GM21737 (cell line): ENCODE data around the gene KLHL3.

Experiments
- ATAC-seq: cut with Tn5 transposase; IDR thresholded peaks from one replicate; pipeline ENCODE4 v1.9.1; 2021; ENCODE audit warnings: mild to moderate bottlenecking, moderate library complexity; ENCODE audit not compliant: unreplicated experiment

The KLHL3 gene

DNA sequence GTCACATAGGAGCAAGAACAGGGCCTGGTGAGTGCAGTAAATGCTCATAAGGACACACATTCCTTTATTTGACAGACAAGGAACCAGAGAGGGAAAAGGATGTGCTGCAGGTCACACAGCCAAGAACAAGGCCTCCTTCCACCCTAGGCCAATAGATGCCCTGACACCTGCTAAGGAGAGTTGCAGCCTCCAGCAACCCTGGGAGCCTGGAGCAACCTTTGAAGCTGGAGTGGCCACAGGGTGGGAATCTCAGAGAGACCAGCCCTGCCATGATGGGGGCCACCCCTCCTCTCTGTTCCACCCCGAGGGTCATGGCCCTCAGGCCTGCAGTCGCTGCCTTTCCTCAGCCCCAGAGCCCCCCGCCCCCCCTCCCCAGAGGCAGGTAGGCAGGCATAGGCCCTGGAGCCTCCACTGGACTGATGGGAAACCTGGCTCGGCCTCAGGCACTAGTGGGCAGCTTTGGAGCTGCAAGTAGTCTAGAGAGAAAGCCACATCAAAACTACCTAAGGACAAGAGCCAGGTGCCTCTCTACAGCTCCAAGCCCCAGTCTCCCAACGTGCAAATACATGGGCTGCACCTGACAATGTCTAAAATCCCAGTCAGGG is 120.6 kb downstream of the KLHL3 start:
- ATAC-seq = no peak

DNA sequence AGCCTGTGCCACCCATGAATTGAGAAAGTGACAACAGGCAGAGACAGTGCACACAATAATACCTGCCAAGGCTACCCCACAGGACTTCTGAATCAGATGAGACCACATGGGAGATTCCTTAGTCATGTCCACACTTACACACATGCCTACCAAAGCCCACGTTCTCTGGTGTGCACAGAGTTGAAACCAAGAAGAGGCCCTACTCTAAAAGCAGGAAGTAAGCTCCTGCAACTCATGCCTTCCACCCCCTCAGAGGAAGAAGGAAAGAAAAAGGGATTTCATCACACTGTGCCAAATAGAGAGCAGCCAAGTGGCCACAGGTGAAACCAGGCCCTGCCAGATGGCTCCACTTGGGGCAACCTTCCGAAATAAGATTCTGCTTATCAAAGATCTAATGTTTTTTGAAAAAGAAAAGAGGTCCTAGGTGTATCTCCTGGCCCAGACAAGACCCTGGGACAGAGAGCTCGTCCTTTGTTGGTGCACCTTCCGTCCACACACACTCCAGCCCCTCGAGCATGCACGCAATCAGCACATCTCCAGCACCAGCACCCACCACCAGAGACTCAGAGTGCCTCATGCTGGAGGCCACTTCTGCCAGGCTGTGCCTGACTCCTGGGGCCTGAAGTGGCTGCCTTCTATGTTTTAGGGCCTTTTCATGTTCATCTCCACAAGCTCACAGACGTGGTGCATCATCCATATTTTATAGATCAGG is 122.2 kb downstream of the KLHL3 start:
- ATAC-seq = no peak

DNA sequence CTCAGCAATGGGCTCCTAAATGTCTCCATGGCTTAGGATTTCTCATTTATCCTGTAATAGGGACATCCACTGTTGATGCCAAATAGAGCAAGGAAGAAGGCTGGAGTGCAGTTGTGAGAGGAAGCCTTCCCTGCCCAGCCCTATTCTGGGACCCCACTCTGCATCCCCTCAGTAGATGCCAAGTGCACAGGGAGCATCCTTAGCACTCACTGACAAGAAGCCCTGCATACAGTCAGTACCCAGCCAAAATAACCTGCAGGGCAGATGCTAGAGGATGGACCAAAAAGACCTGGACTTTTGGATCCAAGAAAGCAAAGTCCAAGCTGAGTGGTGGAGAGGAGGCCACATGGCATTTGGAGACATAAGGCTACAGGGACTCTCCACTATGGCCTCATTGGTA is 123.3 kb downstream of the KLHL3 start:
- no peak for ATAC-seq

DNA sequence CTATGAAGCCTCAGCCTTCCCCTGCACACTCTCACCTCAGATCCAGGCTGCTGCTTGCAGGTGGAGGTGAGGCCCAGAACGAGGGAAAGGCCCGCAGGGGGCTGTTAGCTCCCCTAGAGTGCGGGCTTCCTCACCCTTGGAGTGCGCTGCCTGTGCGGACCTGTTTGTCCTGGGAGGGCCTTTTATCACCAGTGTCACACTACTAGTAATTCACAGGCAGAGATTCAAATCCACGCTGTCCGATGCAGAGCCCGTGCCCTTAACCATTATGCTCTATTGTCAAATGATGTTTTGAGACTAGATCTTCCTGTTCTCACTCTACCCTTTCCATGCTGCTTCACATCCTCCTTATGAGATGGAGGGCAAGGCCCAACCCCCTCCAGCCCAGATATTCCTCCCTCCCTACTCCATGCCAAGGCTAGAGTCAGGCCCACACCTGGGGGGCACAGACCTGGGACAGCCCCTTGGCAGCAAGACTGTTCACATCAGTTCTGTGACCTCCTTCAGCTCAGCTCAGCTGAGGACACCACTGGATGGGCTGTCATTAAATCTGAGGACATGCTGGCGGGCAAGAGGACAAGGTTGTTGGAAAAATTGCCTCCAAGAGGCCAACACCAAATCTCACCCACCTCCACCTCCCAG is 124.0 kb downstream of the KLHL3 start:
- no peak for ATAC-seq

DNA sequence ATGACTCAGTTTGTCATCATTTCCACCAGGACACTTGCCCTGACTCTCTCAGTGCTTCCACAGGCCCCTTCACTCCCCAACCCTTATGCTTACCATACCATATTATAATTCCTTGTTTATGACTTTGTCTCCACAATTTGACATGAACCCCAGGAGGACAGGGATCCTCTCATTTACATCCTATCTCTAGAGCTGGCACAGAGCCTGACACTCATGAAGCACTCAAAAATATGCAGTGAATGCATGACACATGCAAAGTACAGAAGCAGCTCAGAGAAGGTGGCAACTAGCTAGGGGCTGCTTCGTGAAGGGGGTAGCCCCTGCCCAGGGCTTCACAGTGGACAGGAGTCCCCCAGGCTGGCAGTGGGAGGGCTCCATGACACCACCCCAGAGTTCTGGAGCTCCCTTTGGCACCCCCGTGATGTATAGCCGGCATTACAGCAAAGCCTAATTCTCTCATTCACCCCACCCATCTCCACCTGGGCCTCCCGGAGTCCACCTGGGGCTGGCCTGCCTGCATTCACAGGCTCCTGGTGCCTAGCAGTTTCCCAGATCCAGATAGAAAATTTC is 124.8 kb downstream of the KLHL3 start:
- no peak for ATAC-seq

DNA sequence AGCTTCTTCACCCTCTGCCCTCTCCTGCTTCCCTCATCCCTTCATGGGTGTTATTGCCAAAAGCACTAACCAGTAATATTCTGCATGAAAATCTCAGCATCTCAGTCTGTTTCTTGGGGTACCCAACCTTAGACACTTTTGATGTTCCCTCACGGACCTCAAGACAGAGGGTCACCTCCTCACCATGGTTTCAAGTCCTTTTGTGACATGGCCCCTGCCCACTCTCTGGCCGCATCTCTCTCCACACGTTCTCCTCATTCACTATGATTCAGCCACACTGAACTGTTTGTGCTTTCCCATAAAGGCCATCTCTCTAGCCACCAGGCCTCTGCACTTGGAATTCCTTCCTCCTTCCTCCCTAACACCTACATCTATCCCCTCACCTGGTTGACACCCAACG is 125.3 kb downstream of the KLHL3 start:
- ATAC-seq = no peak

DNA sequence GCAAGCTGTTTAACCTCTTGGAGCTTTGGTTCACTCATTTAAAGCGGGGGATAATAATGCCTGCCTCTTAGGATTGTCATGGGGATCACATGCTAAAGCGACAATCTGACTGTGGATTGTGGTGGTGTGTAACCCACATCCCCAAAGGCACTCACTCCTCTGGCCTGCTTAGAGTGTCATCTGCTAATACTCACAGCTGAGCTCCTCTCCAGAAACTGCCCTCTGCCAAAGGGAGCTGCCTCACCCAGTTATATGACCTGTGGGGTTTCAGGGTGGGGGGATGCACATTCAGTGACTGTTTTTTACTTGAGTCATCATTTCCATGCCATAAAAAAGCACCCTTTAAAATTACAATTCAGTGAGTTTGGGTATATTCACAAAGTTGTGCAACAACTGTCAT is 126.8 kb downstream of the KLHL3 start:
- no peak for ATAC-seq

DNA sequence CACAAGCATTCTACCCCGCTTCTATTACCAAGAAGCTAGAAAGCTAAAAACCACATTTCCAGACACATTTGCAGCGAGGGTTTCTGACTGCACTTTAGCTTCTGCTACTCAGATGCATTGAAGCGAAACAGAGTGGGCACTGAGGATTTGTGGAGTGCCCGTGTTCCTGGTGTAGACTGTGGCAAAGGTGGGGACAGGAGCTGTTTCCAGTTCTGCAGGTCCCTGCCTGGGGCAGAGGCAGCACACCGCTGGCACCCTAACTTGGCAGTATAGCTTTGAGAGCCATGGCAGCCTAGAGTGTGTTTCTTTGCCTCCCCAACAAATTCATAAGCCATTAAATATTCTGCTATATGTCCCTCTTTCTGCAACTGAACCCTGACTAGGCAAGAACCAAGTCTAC is 128.1 kb downstream of the KLHL3 start:
- ATAC-seq = no peak

DNA sequence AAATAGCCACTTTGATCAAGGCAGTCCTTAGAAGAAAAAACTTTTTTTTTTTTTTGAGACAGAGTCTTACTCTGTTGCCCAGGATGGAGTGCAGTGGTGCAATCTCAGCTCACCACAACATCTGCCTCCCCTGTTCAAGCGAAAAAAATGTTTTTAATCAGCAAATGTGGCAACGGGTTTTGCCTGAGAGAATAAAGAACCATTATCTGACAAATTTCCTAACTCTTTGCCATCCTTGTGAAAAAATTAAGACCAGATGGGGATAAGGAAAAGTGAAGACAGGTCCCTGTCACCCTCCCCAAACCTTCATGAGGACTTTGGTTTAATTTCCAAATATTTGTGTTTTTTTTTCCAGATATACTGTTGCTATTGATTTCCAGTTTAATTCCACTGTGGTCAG is 129.5 kb downstream of the KLHL3 start:
- no peak for ATAC-seq

DNA sequence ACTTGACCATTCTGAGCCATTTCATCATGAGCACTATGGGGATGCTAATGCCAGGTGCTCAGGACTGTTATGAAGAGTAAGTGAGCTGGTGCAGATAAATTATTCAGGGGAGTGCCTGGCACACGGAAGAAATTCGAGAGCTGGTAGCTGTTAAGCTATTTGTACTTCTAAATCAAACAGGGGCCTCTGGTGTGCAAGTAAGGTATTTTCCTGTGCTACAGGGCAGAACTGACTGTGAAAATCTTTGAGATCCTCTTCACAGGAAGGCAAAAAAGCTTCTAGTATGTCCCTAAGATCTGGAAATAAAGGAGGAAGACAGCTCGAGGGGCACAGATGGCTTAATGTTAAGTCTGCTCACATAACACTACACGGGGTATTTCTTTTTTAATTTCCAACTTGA is 130.5 kb downstream of the KLHL3 start:
- ATAC-seq = no peak

DNA sequence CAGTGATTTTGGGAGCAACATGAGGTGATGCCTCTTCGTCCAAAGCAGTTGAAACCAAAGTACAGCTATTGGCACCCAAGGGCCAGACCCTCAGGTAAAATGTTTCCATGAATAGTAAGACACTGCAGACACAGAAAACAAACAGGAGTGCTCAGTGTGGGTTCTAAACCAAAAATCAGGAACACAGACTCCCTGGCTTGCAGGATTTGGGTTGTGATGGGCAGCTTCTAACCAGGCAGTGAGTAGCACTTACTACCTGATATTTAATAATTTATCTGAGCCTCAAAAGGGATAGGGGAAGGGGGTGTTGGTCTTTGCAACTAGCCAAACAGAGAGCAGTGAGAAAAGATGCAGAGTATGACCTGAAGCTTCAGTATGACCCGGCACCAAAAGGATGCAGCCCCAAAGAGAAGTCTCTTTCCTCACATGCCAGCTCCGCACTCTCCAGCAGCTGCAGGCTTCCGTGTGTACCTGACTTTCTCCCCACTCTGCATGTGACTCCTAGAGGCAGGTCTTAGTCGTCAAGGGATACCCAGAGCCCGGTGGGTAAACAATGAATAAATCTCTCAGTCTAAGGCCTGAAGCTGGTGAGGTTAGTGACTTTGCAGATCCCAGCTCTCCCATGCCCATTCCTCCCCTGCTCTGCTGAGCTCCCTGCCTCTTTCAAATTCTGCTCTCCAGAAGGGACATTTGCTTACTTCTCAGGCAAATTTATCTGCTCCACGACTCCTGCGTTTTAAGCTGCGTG is 131.4 kb downstream of the KLHL3 start:
- ATAC-seq = no peak

DNA sequence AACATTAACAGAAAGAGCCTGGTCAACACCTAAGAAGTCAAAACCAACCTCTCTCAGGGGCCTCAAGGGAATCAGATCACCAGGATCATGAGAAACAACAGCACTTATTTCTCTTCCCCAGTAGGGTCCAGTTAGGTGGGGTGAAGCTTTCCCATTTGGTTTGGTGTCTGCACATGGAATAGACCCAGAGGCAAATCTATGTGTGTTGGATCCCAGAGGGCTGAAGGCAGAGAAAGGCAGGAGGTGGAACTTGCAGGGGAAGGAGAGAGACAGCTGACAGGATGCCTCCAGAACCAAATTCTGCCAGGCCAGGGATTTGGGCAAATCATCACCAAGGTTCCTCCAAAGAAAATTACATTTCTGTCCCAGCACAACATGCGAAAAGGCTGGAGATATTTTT is 132.0 kb downstream of the KLHL3 start:
- no peak for ATAC-seq

DNA sequence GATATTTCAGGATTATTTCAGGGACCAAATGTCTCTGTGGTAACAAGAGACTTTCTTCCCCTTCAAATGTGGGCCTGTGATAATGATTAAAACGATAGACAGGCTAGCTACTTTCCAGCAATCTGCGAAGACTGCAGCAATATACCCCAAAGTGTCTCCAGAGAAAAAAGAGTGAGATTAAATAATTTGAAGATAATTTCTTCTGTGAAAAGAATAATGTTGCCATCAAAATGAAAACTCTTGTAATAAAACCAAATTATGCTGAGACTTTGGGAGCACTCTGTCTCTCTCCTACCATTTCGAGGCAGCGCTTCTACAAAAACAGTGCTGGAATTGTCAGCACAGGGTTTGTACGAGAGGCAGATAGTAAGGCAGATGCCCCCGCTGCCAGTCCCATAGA is 132.5 kb downstream of the KLHL3 start:
- no peak for ATAC-seq

DNA sequence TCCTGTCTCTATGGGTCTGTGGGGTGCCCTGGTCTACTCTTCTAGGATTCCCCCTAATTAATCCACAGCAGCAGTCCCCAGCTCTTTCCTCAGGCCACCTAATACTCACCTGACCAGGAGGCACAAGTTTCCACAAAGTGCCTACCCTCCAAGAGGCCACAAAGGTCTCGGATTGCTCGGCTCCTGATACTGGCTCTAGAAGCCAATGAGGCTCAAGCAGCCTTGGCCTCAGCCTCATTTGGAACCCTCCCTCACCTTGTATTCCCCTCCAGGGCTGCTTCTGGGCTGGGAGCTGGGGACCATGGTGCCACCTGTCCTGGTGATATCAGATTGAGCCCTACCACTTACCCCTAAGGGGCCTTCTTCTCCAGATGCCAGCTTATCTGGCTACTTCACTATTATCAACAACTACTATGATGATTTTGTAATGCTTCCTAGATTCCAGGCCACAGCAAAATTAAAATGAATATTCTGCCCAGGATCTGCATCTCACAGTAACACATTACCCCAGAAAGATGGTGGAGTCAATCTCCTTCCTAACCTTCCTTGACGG is 133.1 kb downstream of the KLHL3 start:
- no peak for ATAC-seq

DNA sequence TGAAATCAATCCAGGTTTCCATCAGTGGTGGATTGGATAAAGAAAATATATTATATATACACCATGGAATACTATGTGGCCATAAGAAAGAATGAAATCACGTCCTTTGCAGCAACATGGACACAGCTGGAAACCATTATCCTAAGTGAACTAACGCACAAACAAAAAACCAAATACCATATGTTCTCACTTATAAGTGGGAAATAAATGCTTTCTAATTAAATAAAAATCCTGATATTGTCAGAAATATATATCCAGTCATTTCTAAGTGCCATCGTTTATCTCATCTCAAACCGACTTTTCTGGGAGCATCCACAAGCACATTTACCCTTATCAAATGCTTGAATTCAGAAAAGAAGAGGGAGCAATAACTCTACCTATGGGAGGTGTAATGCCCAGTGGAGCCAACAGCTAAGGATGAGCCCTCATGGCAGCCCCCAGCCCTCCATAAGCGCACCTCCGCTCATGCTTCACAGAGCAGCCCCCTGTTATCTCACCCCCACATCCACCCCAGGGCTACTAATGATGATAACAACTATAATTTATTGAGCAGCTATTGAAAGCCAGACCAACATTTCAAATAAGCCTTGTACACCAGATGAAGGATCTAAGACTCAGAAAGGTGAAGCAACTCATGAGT is 135.0 kb downstream of the KLHL3 start:
- ATAC-seq = no peak

DNA sequence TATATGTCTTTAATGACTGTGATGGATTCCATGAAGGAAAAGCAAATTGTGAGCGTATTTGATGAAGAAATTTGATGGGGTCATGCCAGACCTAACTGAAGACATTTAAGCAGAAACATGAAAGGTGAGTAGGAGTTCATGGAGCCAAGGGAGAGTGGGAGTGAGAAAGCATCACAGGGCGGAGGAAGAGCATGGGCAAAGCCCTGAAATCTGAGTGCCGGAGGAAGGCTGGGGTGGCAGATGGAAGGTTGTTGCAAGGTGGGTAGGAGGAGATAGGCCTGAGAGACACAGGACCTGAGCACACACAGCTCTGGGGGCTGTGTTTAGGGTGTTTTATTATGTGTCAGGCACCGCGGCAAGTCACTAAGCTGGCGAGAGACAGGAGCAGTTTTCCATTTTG is 136.4 kb downstream of the KLHL3 start:
- ATAC-seq = no peak

DNA sequence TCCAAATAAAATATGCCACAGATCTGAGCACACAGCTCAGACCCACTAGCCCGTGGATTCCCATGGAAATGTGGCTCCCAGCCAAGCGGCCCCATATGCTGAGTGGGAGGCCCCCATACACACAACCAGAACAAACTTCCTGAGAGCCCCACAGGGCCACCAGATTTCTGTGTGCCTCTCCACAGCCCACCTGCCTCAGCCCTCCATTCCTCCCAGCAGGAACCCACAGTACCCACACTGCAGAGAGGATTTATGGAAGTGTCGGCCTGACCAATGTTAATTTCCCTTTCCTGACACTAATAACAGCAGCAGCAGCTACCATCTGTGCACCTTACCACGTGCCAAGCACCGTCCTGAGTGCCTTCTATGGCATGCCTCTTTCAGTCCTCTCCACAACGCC is 137.5 kb downstream of the KLHL3 start:
- ATAC-seq = no peak

DNA sequence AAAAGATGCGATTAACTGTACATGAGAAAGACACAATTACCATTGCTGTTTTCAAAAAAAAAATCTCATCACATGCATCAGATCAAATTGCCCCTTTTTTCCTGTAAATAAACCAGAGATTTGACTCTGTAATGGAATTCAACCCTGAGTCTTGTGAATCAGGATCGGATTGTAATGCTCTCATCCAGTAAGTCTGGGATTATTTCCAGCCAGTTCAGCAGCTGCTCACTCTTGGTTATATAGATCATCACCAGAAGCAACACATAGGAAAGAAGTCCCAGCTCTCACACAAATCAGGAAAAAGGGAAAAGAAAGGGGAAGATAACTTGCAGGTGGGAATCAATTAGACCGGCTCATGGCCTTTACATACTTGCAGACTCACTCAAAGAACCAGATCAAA is 138.9 kb downstream of the KLHL3 start:
- ATAC-seq = no peak

DNA sequence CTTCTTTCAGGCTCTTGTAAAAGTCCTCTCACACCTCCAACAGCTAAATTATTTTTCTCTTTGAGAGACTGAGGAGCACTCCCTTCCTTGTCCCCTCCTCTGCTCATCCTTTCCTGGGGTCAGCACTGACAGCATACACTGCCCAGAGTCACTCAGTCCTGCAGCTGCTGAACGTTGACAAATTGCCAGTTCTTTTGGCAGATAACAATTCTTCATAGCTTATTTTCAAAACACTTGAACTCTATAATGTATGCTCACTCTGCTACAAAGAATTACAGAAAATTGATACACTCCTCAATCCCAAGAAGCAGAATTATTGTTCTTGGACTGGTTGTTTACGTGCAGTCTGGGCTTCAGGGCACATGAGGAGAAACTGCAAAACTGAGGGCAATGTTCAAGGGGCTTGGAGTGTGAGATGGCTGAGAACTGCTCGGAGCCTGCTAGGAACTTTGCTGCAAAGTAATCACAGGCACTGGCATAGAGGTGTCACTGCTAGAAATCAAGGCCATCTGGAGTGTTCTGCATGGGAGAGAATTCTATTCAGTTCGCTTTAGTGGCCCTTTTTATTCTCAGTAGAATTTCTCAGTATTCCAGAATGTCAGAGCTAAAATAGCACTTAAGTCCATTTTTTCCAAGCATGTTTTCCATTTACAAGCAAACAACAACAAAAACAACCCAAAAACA is 140.4 kb downstream of the KLHL3 start:
- no peak for ATAC-seq

DNA sequence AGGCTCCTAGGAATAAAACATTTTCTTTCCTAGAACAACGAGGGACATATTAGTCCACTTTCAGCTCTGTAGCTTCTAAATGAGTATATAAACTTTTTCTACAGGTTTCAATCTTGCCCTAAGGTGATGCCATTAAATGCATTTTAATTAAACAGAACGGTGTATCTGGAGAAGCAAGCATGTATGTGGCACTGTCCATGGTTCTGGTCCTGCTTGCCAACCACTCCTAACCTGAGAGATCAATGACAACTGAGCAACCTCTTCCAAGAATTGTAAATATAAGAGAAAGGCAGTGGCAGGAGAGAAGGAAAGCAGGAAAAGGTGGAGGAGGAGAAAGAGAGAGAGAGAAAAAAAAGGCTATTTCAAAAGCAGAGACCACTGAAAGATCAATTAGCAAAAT is 141.2 kb downstream of the KLHL3 start:
- ATAC-seq = no peak
